Spleen (tissue), 11 donors: ENCODE data around the gene MYL5. TPM values are rescaled to one million over a fixed set of nuclear protein-coding genes. Genes with fewer than 3 reads are reported as not detected.

ENCODE experiments used
- DNase-seq: peaks from one replicate; pipeline ENCODE4 v3.0.0-alpha.2; 2020
- H3K27ac ChIP-seq, 8 donors: fragments of 200-600 bp; sonication (generic) in 7 of 8; 1 replicate in 4 of 8; 2 replicates in 4 of 8; pipeline versions ENCODE4 v1.5.0 to v1.8.0; 2016 to 2021; ENCODE audit warnings: inconsistent platforms in 4 of 8, mild to moderate bottlenecking in 4 of 8, moderate library complexity in 1 of 8
- H3K27me3 ChIP-seq, 7 donors: fragments of 200-600 bp; sonication (generic) in 6 of 7; replicated peaks in 1 of 7; 1 replicate in 4 of 7; 2 replicates in 3 of 7; pipeline versions ENCODE4 v1.5.0 to v1.8.0; 2016 to 2021; ENCODE audit warnings: inconsistent platforms in 3 of 7, mild to moderate bottlenecking in 1 of 7
- H3K36me3 ChIP-seq, 6 donors: fragments of 200-600 bp; sonication (generic) in 5 of 6; 1 replicate in 4 of 6; 2 replicates in 2 of 6; pipeline versions ENCODE4 v1.5.0 to v1.8.0; 2016 to 2021; ENCODE audit warnings: inconsistent platforms in 2 of 6
- H3K4me1 ChIP-seq, 6 donors: fragments of 200-600 bp; sonication (generic) in 5 of 6; 1 replicate in 3 of 6; 2 replicates in 3 of 6; pipeline versions ENCODE4 v1.5.0 to v1.8.0; 2016 to 2021; ENCODE audit warnings: inconsistent platforms in 3 of 6
- H3K4me3 ChIP-seq, 8 donors: fragments of 200-600 bp; sonication (generic) in 7 of 8; 1 replicate in 4 of 8; 2 replicates in 4 of 8; pipeline versions ENCODE4 v1.5.0 to v1.8.0; 2016 to 2021; ENCODE audit warnings: inconsistent platforms in 4 of 8, mild to moderate bottlenecking in 4 of 8, moderate library complexity in 2 of 8
- H3K9me3 ChIP-seq, 8 donors: fragments of 200-600 bp; sonication (generic) in 7 of 8; 1 replicate in 4 of 8; 2 replicates in 4 of 8; pipeline versions ENCODE4 v1.5.0 to v1.8.0; 2016 to 2021; ENCODE audit warnings: inconsistent platforms in 4 of 8
- CTCF ChIP-seq, 11 experiments: fragments of 200-600 bp in 7 of 11; fragments of 450-650 bp in 4 of 11; sonication (generic) in 4 of 11; IDR thresholded peaks in 8 of 11; conservative IDR thresholded peaks in 3 of 11; 1 replicate in 7 of 11; 2 replicates in 4 of 11; pipeline versions ENCODE4 v1.4.0 to v1.8.0; 2016 to 2021; ENCODE audit warnings: antibody characterized with exemption in 11 of 11, inconsistent platforms in 4 of 11, mild to moderate bottlenecking in 1 of 11
- POLR2A ChIP-seq, 3 donors: fragments of 450-650 bp; IDR thresholded peaks; one replicate each; pipeline ENCODE4 v1.5.1; 2017; ENCODE audit warnings: antibody characterized with exemption in 3 of 3, mild to moderate bottlenecking in 1 of 3
- POLR2AphosphoS5 ChIP-seq, 3 donors: sonication (generic); formaldehyde crosslinking; IDR thresholded peaks; one replicate each; pipeline ENCODE4 v1.5.1; 2017; ENCODE audit warnings: antibody characterized with exemption in 3 of 3
- WGBS, 5 donors: extraction: QIAGEN DNeasy Blood & Tissue Kit in 3 of 5; methylation state at CpG; one replicate each; pipeline versions ENCODE4 v1.1.5 to v1.1.7; 2013 to 2018; 5-methylcytosine and 5-hydroxymethylcytosine counted together
- intact Hi-C: fragments of 100-400 bp; cut with DNase I; formaldehyde crosslinking; loops from one replicate; pipeline ENCODE4 v1.15.0; 2023; ENCODE audit warnings: low total_unique reads
- polyA plus RNA-seq, 3 donors: library from polyadenylated mRNA; stranded (reverse); fragments of 200-250 nt; gene quantifications; one replicate each; pipeline ENCODE4 v1.2.1, GENCODE V29; 2013
- total RNA-seq, 7 donors: library from RNA; depleted of rRNA in 3 of 7; stranded (reverse); fragments of >200 nt in 3 of 7; fragmentation: NEBNext Ultra II Directional in 4 of 7; extraction: Animal tissue kit (Norgen Biotek cat#: 25700) in 4 of 7; gene quantifications; one replicate each; pipeline versions ENCODE4 v1.1.0 to v1.2.1, GENCODE V29; 2016 to 2021
- donor health status: healthy with polysubstance abuse.
- donor health status: DM: no; HTN: no; CAD: no; lungs with moderate emphysema.
- donor health status: DM: no; HTN: no; CAD: no.
- donor health status: Bipolar disorder and iron deficiency.
- donor health status: healthy.
- donor health status: DM: no; HTN: no; CAD: no.
- donor health status: DM: yes; HTN: yes; CAD: no.

MYL5 gene
- total and polyA plus RNA-seq, 10 donors: 9.2 to 32.6 (median 19.2) TPM

DNA sequence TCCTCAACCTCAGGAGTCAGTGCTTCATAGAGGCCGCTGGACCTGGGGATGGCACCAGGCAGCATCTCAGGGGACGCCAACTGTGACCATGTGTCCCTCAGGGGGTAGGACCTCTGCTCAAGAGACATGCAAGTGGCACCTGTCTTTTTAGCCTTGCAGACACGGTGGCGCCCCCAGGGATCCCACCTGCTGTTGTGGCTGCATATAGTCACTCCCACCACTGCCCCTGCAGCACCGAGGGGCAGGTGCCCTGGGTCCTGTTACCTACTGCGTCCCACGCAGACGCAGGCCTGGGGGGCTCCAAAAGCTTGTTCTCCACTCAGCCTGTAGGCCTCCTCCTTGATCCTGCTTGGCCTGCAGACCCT lies 2.5 kb downstream of the MYL5 start:
- 73 to 83% (median 80%) methylated on average over 1 to 8 of the region's 8 CpGs for WGBS, 5 donors
- intact Hi-C loops: no loop called here
- TF ChIP-seq CTCF (IDR thresholded peaks at IDR 0.05 in 8 of 11, conservative IDR thresholded peaks at IDR 0.05 in 3 of 11) (no peak), POLR2AphosphoS5 (IDR thresholded peaks at IDR 0.05) (no peak), POLR2A (IDR thresholded peaks at IDR 0.05) (no peak)
- no peak for DNase-seq
- Histone ChIP-seq H3K27me3 (no peaks in the 10 kb centered on the region), H3K27ac (peak overlapping the region in 1 of 8 donors; percentile 98), H3K9me3 (no peaks in the 10 kb centered on the region), H3K4me1 (peaks cover 24 to 63% (median 53%) of the 10 kb centered on the region in 6 donors), H3K4me3 (no peak overlapping the region), H3K36me3 (peaks cover 0 to 13% (median 11%) of the 10 kb centered on the region in 6 donors)

DNA sequence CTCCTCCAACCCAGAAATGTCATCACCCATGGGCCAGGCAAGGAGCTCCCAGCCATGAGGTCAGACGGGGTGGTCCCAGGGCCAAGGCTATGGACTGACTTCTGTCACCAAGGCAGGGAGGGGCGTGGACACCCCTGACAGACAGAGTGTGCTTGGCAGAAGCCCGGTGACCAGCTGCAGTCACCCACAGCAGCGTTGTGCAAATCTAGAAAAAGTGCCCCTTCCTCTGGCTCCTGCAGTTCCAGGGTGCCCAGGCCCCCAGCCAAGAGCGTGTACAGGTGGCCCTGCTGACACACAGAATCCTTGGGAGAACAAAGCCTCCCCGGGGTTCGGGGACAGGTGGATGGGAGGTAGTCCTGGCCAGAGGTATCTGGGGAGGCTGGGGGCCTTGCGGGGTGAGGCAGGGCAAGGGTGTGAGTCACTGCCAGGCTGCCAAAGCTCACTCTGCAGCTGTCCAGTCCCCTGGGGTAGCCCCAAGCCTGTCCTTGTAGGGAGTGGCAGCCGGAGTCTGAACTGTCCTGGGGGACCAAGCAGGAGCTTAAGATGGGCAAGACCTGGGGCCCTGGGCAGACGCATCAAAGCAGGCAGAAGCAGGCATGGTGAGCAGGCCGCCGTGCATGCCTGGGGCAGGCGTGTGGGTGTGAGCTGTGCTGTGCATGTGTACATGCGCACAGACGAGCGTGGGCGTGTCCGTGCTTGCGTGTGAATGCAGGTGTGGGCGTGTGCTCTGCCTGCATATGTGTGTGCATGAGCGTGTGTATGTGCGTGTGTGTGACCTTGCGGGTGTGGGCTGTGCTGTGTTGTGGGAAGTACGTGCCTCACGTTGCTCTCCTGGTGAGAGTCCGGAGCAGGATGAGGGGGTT lies 3.3 kb downstream of the MYL5 start:
- intact Hi-C loops: no loop called here
- DNase-seq: peak; percentile 80
- Histone ChIP-seq H3K36me3 (peaks cover 0 to 5% (median 3%) of the 10 kb centered on the region in 6 donors), H3K4me3 (no peak overlapping the region), H3K9me3 (no peaks in the 10 kb centered on the region), H3K27ac (peak overlapping the region in 1 of 8 donors; percentile 98), H3K4me1 (peaks cover 24 to 68% (median 58%) of the 10 kb centered on the region in 6 donors), H3K27me3 (no peaks in the 10 kb centered on the region)
- 68 to 82% (median 75%) methylated on average over 14 to 26 of the region's 26 CpGs for WGBS, 5 donors
- TF ChIP-seq POLR2AphosphoS5 (IDR thresholded peaks at IDR 0.05) (peak in 2 of 3 donors; percentile 46 to 74), POLR2A (IDR thresholded peaks at IDR 0.05) (no peak)

GRCh38 chr4:678331-679103 lies 4.2 kb downstream of the MYL5 start:
- Histone ChIP-seq H3K36me3 (no peaks in the 10 kb centered on the region), H3K27me3 (no peaks in the 10 kb centered on the region), H3K27ac (no peak overlapping the region), H3K4me1 (peaks cover 15 to 67% (median 57%) of the 10 kb centered on the region in 6 donors), H3K9me3 (no peaks in the 10 kb centered on the region), H3K4me3 (no peak overlapping the region)
- DNase-seq: peak; percentile 72
- WGBS, 5 donors: 63 to 88% (median 83%) methylated on average over 10 to 14 of the region's 14 CpGs
- no peak for TF ChIP-seq POLR2A (IDR thresholded peaks at IDR 0.05)
- intact Hi-C loops: no loop called here

DNA sequence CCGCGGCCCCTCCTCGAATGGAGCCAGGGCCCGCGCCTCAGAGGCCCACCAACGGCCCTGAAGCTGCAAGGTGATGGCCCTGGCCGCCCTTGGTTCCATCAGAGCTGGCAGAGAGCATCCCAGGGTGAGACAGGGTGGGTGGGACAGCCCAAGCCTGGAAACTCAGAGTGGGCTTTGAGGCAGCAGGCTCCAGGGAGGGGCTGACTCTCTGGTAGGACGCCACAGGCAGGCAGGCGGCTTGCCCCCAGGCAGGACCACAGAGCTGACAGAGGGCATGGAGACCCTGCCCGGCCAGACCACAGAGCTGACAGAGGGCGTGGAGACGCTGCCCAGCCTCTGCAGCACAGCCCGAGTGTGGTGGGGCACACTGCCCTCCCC lies 4.8 kb downstream of the MYL5 start:
- Histone ChIP-seq H3K27me3 (no peaks in the 10 kb centered on the region), H3K4me3 (no peak overlapping the region), H3K36me3 (no peaks in the 10 kb centered on the region), H3K27ac (no peak overlapping the region), H3K9me3 (no peaks in the 10 kb centered on the region), H3K4me1 (peaks cover 15 to 70% (median 60%) of the 10 kb centered on the region in 6 donors)
- intact Hi-C loops: no loop called here
- TF ChIP-seq CTCF (IDR thresholded peaks at IDR 0.05 in 8 of 11, conservative IDR thresholded peaks at IDR 0.05 in 3 of 11): no peak
- TF ChIP-seq POLR2AphosphoS5 (IDR thresholded peaks at IDR 0.05): peak in 1 of 3 donors; percentile 48
- no peak for TF ChIP-seq POLR2A (IDR thresholded peaks at IDR 0.05)
- 88 to 94% (median 91%) methylated on average over 8 to 13 of the region's 13 CpGs for WGBS, 5 donors
- peak; percentile 62 for DNase-seq

- no peaks in the 10 kb centered on the region for H3K9me3 ChIP-seq
- intact Hi-C loops: no loop called here
- H3K36me3 ChIP-seq: no peaks in the 10 kb centered on the region
- 83 to 90% (median 86%) methylated on average over 11 of the region's 11 CpGs for WGBS, 5 donors
- peaks cover 15 to 71% (median 62%) of the 10 kb centered on the region in 6 donors for H3K4me1 ChIP-seq
- no peaks in the 10 kb centered on the region for H3K27me3 ChIP-seq
- H3K4me3 ChIP-seq: no peak overlapping the region
- peak; percentile 70 for DNase-seq
- no peak overlapping the region for H3K27ac ChIP-seq
- no peak for TF ChIP-seq CTCF (IDR thresholded peaks at IDR 0.05 in 8 of 11, conservative IDR thresholded peaks at IDR 0.05 in 3 of 11)
- TF ChIP-seq POLR2AphosphoS5 (IDR thresholded peaks at IDR 0.05): no peak
- no peak for TF ChIP-seq POLR2A (IDR thresholded peaks at IDR 0.05)
These were observed 5.3 kb downstream of the MYL5 start for GRCh38 chr4:679629-680028.
